Measurements from ENCODE around the gene RPP14.
"Not testable (repeated sequence)": the region's sequence is repeated elsewhere in the genome, so short reads cannot be mapped to it uniquely, and the experiment has no call there.

The RPP14 gene

GRCh38 chr3:58333206-58334012, 27.4 kb downstream of the RPP14 start:
- DNase-seq, result peak; percentile 30

- DNase-seq, result no peak
Measured at GRCh38 chr3:58334013-58334321, 27.9 kb downstream of the RPP14 start.

GRCh38 chr3:58334506-58334884, 28.4 kb downstream of the RPP14 start:
- DNase-seq, result peak; percentile 27

GRCh38 chr3:58335652-58335947, 29.6 kb downstream of the RPP14 start:
- DNase-seq, result no peak

GRCh38 chr3:58336135-58336882, 30.3 kb downstream of the RPP14 start:
- DNase-seq, result no peak

GRCh38 chr3:58337190-58337589, 31.1 kb downstream of the RPP14 start:
- no peak for DNase-seq

GRCh38 chr3:58339146-58339545, 33.1 kb downstream of the RPP14 start:
- not testable (repeated sequence) for DNase-seq

GRCh38 chr3:58340594-58341244, 34.7 kb downstream of the RPP14 start:
- no peak for DNase-seq

- no peak for DNase-seq
Measured at GRCh38 chr3:58341376-58341775, 35.3 kb downstream of the RPP14 start.

GRCh38 chr3:58342676-58343075, 36.6 kb downstream of the RPP14 start:
- DNase-seq, result no peak

- no peak for DNase-seq
Measured at GRCh38 chr3:58345457-58345856, 39.4 kb downstream of the RPP14 start.

GRCh38 chr3:58346368-58346767, 40.3 kb downstream of the RPP14 start:
- DNase-seq, result no peak

- no peak for DNase-seq
Measured at GRCh38 chr3:58347984-58348383, 41.9 kb downstream of the RPP14 start.

GRCh38 chr3:58349792-58350626, 44.0 kb downstream of the RPP14 start:
- DNase-seq, result peak; percentile 19

GRCh38 chr3:58350627-58351013, 44.6 kb downstream of the RPP14 start:
- DNase-seq, result peak; percentile 20

- peak; percentile 56 for DNase-seq
Measured at GRCh38 chr3:58351920-58352319, 45.9 kb downstream of the RPP14 start.

GRCh38 chr3:58352626-58353025, 46.6 kb downstream of the RPP14 start:
- no peak for DNase-seq

GRCh38 chr3:58353722-58354553, 47.9 kb downstream of the RPP14 start:
- DNase-seq, result peak; percentile 35

- DNase-seq, result no peak
Measured at GRCh38 chr3:58355179-58355578, 49.1 kb downstream of the RPP14 start.

- DNase-seq, result peak; percentile 75
Measured at GRCh38 chr3:58356054-58356453, 50.0 kb downstream of the RPP14 start.

- no peak for DNase-seq
Measured at GRCh38 chr3:58357402-58357801, 51.4 kb downstream of the RPP14 start.

- DNase-seq, result no peak
Measured at GRCh38 chr3:58358092-58358491, 52.0 kb downstream of the RPP14 start.

Measured in hematopoietic multipotent progenitor cell treated with erythropoietin and hydrocortisone succinate and interleukin-3 and kit ligand, for 8 days (in vitro differentiated cells).